SK-N-MC (cell line): ENCODE data around the gene RUFY4.

ENCODE experiments used
- EZH2 ChIP-seq: fragments of 200-600 bp; sonication (generic); IDR thresholded peaks from one replicate; pipeline ENCODE4 v1.6.1; 2017; ENCODE audit warnings: antibody characterized with exemption
- FOXP2 ChIP-seq: optimal IDR thresholded peaks from 2 replicates; pipeline ENCODE3; 2011; ENCODE audit warnings: mild to moderate bottlenecking, moderate library complexity; ENCODE audit not compliant: insufficient read depth; ENCODE audit errors: extremely low read length, control extremely low read depth
- POLR2AphosphoS5 ChIP-seq: IDR thresholded peaks from 2 replicates; pipeline ENCODE4 v1.6.1; 2012; ENCODE audit warnings: mild to moderate bottlenecking, low read depth, low read length, borderline replicate concordance

- TF ChIP-seq EZH2: no peak
- TF ChIP-seq POLR2AphosphoS5: no peak
- no peak for TF ChIP-seq FOXP2
Observed at GRCh38 chr2:218028189-218028495, 40.9 kb upstream of the RUFY4 start.
